ENCODE data around the gene EPHB4. TPM values are rescaled to one million over a fixed set of nuclear protein-coding genes. Genes with fewer than 3 reads are reported as not detected.
A peak's percentile ranks its signal among the peaks of the same experiment; 100 is the strongest.

Gene EPHB4
- total and polyA plus RNA-seq, 2 of the 4 experiments (the other 2 are of a cell fraction): 34.5 to 36.4 TPM

DNA sequence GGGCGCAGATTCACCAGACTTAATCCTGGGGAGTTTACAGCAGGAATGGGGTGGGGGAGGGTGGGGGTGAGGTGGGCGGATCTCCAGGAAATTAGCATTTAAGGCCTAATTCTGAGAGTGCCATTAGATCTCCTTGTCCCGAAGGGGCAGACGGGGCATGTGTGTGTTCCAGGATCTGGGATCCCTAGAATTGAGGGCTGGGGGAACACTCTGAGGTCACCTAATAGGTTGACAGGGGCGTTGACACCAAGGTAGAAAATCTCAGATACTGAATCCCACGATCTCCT lies 9.4 kb upstream of the EPHB4 start:
- Histone ChIP-seq H3K9me3 (ENCODE audit: control insufficient read depth, insufficient read depth, low read length) (no peaks in the 10 kb centered on the region), H3K18ac (ENCODE audit: low read depth, low read length) (no peak overlapping the region), H2AK5ac (ENCODE audit: low read depth, low read length) (peak overlapping the region; percentile 53), H3K9me1 (ENCODE audit: insufficient read depth, low read length) (no peaks in the 10 kb centered on the region; the same call in 1 of the 2 replicates), H3K4ac (ENCODE audit: low read depth, low read length) (peak overlapping the region; percentile 87), H3K27ac (ENCODE audit: insufficient read depth, low read length) (no peak overlapping the region), H3K4me2 (ENCODE audit: low read depth, low read length) (no peak overlapping the region; the same call in 1 of the 2 replicates), H3K4me1 (ENCODE audit: control insufficient read depth, insufficient read depth, low read length) (no peaks in the 10 kb centered on the region), H3K23ac (ENCODE audit: low read depth, low read length) (0 out of 2 replicates have a peak overlapping the region, but pooled peaks have one; percentile 39), H2BK15ac (ENCODE audit: low read depth, low read length) (no peak overlapping the region), H4K20me1 (ENCODE audit: insufficient read depth, low read length) (no peaks in the 10 kb centered on the region), H3K14ac (replicated peaks; ENCODE audit: low read depth, low read length) (peak overlapping the region; percentile 84; the same call in 1 of the 2 replicates), H4K8ac (ENCODE audit: low read depth in 2 of 2, low read length in 2 of 2) (peak overlapping the region; percentile 95 to 99), H2AFZ (replicated peaks; ENCODE audit: low read length, poor library complexity) (peak overlapping the region; percentile 91), H2AK9ac (replicated peaks; ENCODE audit: low read depth, low read length, poor library complexity) (no peak overlapping the region), H3K56ac (ENCODE audit: extremely low read depth, insufficient read depth, low read length) (no peak overlapping the region; the same call in 1 of the 2 replicates), H3K9ac (ENCODE audit: low read depth, low read length) (no peak overlapping the region), H2BK5ac (ENCODE audit: low read depth, low read length, poor library complexity, severe bottlenecking) (peak overlapping the region; percentile 55), H3K79me1 (ENCODE audit: low read depth in 1 of 2, low read length in 2 of 2) (no peaks in the 10 kb centered on the region; a peak in 1 of 4 replicates), H2BK20ac (ENCODE audit: low read depth, low read length) (no peak overlapping the region), H3K36me3 (ENCODE audit: control insufficient read depth, insufficient read depth, low read length) (no peaks in the 10 kb centered on the region), H4K91ac (ENCODE audit: insufficient read depth, low read depth, low read length) (peak overlapping the region; percentile 74), H3K4me3 (ENCODE audit: insufficient read depth, low read depth, low read length) (no peak overlapping the region), H2BK120ac (ENCODE audit: low read depth, low read length) (no peak overlapping the region), H4K5ac (ENCODE audit: low read depth, low read length) (peak overlapping the region; percentile 96), H3K27me3 (ENCODE audit: control insufficient read depth, insufficient read depth, low read length) (no peaks in the 10 kb centered on the region)
- POLR2A ChIA-PET (ENCODE audit: unreplicated experiment): no interaction called here
- intact Hi-C loops (cut with micrococcal nuclease) (loop anchor here (2.0 to 10.0 kb wide), 3 partner anchors 30 to 252 kb away; partner anchors contain the start of genes FBXO24, LRCH4 and TRIP6), dilution Hi-C loops (cut with HindIII; ENCODE audit: low sequenced_read_pairs, unreplicated experiment) (no loop called here), in situ Hi-C loops (cut with MboI; ENCODE audit: low sequenced_read_pairs) (no loop called here)
- CTCF ChIA-PET: no interaction called here
- no TSS peak for BruUV-seq (replicated peaks)
- no peak for DNase-seq
- TF ChIP-seq MXI1 (IDR thresholded peaks at IDR 0.05; ENCODE audit: borderline replicate concordance, low read depth, low read length) (no peak), POLR2A (IDR thresholded peaks at IDR 0.05; ENCODE audit: low read depth, low read length) (no peak), CHD1 (IDR thresholded peaks at IDR 0.05; ENCODE audit: low read depth, low read length) (no peak), CEBPB (IDR thresholded peaks at IDR 0.05; ENCODE audit: low read depth, low read length) (no peak), MAFK (IDR thresholded peaks at IDR 0.05; ENCODE audit: low read depth, low read length) (no peak), BHLHE40 (IDR thresholded peaks at IDR 0.05; ENCODE audit: low read depth, low read length) (no peak), RCOR1 (IDR thresholded peaks at IDR 0.05; ENCODE audit: insufficient replicate concordance, low read length) (no peak), NFE2L2 (IDR thresholded peaks at IDR 0.05; ENCODE audit: low read depth, low read length) (no peak), SMC3 (IDR thresholded peaks at IDR 0.05; ENCODE audit: low read depth, low read length) (no peak), RFX5 (IDR thresholded peaks at IDR 0.05; ENCODE audit: low read depth, low read length) (no peak), FOS (IDR thresholded peaks at IDR 0.05; ENCODE audit: low read depth, low read length) (no peak), MAZ (IDR thresholded peaks at IDR 0.05; ENCODE audit: borderline replicate concordance, low read depth, low read length) (no peak)
- TF ChIP-seq, protein P1, sequence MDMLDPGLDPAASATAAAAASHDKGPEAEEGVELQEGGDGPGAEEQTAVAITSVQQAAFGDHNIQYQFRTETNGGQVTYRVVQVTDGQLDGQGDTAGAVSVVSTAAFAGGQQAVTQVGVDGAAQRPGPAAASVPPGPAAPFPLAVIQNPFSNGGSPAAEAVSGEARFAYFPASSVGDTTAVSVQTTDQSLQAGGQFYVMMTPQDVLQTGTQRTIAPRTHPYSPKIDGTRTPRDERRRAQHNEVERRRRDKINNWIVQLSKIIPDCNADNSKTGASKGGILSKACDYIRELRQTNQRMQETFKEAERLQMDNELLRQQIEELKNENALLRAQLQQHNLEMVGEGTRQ (IDR thresholded peaks at IDR 0.05; ENCODE audit: low read depth, low read length): no peak
- TF ChIP-seq, protein P2, sequence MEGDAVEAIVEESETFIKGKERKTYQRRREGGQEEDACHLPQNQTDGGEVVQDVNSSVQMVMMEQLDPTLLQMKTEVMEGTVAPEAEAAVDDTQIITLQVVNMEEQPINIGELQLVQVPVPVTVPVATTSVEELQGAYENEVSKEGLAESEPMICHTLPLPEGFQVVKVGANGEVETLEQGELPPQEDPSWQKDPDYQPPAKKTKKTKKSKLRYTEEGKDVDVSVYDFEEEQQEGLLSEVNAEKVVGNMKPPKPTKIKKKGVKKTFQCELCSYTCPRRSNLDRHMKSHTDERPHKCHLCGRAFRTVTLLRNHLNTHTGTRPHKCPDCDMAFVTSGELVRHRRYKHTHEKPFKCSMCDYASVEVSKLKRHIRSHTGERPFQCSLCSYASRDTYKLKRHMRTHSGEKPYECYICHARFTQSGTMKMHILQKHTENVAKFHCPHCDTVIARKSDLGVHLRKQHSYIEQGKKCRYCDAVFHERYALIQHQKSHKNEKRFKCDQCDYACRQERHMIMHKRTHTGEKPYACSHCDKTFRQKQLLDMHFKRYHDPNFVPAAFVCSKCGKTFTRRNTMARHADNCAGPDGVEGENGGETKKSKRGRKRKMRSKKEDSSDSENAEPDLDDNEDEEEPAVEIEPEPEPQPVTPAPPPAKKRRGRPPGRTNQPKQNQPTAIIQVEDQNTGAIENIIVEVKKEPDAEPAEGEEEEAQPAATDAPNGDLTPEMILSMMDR (conservative IDR thresholded peaks at IDR 0.05; ENCODE audit: low read depth, low read length): no peak
- TF ChIP-seq, protein P3, sequence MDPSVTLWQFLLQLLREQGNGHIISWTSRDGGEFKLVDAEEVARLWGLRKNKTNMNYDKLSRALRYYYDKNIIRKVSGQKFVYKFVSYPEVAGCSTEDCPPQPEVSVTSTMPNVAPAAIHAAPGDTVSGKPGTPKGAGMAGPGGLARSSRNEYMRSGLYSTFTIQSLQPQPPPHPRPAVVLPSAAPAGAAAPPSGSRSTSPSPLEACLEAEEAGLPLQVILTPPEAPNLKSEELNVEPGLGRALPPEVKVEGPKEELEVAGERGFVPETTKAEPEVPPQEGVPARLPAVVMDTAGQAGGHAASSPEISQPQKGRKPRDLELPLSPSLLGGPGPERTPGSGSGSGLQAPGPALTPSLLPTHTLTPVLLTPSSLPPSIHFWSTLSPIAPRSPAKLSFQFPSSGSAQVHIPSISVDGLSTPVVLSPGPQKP (IDR thresholded peaks at IDR 0.05; ENCODE audit: borderline replicate concordance, low read depth, low read length): no peak
- WGBS, 2 experiments (ENCODE audit: extremely low coverage in 2 of 2, insufficient read length in 1 of 2): no CpG with 5 or more reads among the region's 6 CpGs
- no peak for ATAC-seq (ENCODE audit: low read depth)

All from IMR-90 (cell line).